Peyer's patch (tissue), 4 donors: Measurements from ENCODE around the gene LIMS2. TPM values are rescaled to one million over a fixed set of nuclear protein-coding genes. Genes with fewer than 3 reads are reported as not detected.

ENCODE experiments used
- DNase-seq, 3 donors: peaks; one replicate each; pipeline ENCODE4 v3.0.0-alpha.2; 2017 to 2019
- H3K27ac ChIP-seq, 4 donors: fragments of 200-600 bp; sonication (generic); one replicate each; pipeline ENCODE4 v1.5.1; 2016 to 2019
- H3K27me3 ChIP-seq, 2 donors: fragments of 200-600 bp; sonication (generic); one replicate each; pipeline ENCODE4 v1.5.1; 2019
- H3K36me3 ChIP-seq, 3 donors: fragments of 200-600 bp; sonication (generic); one replicate each; pipeline ENCODE4 v1.5.1; 2016 to 2019
- H3K4me1 ChIP-seq, 4 donors: fragments of 200-600 bp; sonication (generic); one replicate each; pipeline ENCODE4 v1.5.1; 2016 to 2019
- H3K4me3 ChIP-seq, 4 donors: fragments of 200-600 bp; sonication (generic); 1 replicate in 3 of 4; 2 replicates in 1 of 4; pipeline ENCODE4 v1.5.1; 2016 to 2019; ENCODE audit warnings: mild to moderate bottlenecking in 1 of 4
- H3K9me3 ChIP-seq, 4 donors: fragments of 200-600 bp; sonication (generic); one replicate each; pipeline ENCODE4 v1.5.1; 2016 to 2019; ENCODE audit warnings: mild to moderate bottlenecking in 1 of 4
- CTCF ChIP-seq, 6 experiments: fragments of 450-650 bp in 4 of 6; fragments of 200-600 bp in 2 of 6; sonication (generic) in 1 of 6; IDR thresholded peaks; one replicate each; pipeline ENCODE4 v1.5.1; 2017 to 2019; ENCODE audit warnings: antibody characterized with exemption in 6 of 6, mild to moderate bottlenecking in 3 of 6, moderate library complexity in 1 of 6
- POLR2A ChIP-seq, 2 donors: fragments of 450-650 bp; IDR thresholded peaks; one replicate each; pipeline ENCODE4 v1.5.1; 2017; ENCODE audit warnings: antibody characterized with exemption in 2 of 2, mild to moderate bottlenecking in 2 of 2, moderate library complexity in 2 of 2
- total RNA-seq, 4 donors: library from RNA; depleted of rRNA; stranded (reverse); fragments of >200 nt; gene quantifications; one replicate each; pipeline ENCODE4 v1.1.0, GENCODE V29; 2016

Gene LIMS2
- total RNA-seq, 4 donors from 2014 or later = 7.7 to 95.7 (median 21.9) TPM

GRCh38 chr2:127589841-127590240, 85.5 kb downstream of the LIMS2 start:
- H3K27ac ChIP-seq = no peak overlapping the region
- H3K36me3 ChIP-seq = peaks cover 0 to 59% (median 0%) of the 10 kb centered on the region in 3 donors
- no peak overlapping the region for H3K4me3 ChIP-seq
- H3K27me3 ChIP-seq = no peaks in the 10 kb centered on the region
- DNase-seq = peak in 2 of 3 donors; percentile 9 to 29
- H3K9me3 ChIP-seq = no peaks in the 10 kb centered on the region
- TF ChIP-seq CTCF (IDR thresholded peaks at IDR 0.05) (no peak), POLR2A (IDR thresholded peaks at IDR 0.05) (no peak)
- H3K4me1 ChIP-seq = no peaks in the 10 kb centered on the region

GRCh38 chr2:127589358-127589757, 86.0 kb downstream of the LIMS2 start:
- DNase-seq = peak in 2 of 3 donors; percentile 11 to 19
- peaks cover 0 to 64% (median 0%) of the 10 kb centered on the region in 3 donors for H3K36me3 ChIP-seq
- TF ChIP-seq POLR2A (IDR thresholded peaks at IDR 0.05) (no peak), CTCF (IDR thresholded peaks at IDR 0.05) (no peak)
- H3K4me1 ChIP-seq = no peaks in the 10 kb centered on the region
- H3K27ac ChIP-seq = no peak overlapping the region
- no peak overlapping the region for H3K4me3 ChIP-seq
- no peaks in the 10 kb centered on the region for H3K27me3 ChIP-seq
- no peaks in the 10 kb centered on the region for H3K9me3 ChIP-seq

Other genes starting within 250 kb of the LIMS2 start
- 100 to 1,000 TPM in 1 of 4 donors, 10 to 100 TPM in 3; 39.6 to 189 (median 54.6) TPM for gene IWS1, start 149.0 kb downstream of the LIMS2 start, total RNA-seq
- 1,000 to 10,000 TPM in 1 of 4 donors, 100 to 1,000 TPM in 3; 214 to 1,039 (median 594) TPM for gene MYO7B, start 139.8 kb downstream of the LIMS2 start, total RNA-seq
- not detected for gene GPR17, start 29.4 kb downstream of the LIMS2 start, total RNA-seq
- gene SFT2D3, start 26.0 kb upstream of the LIMS2 start, total RNA-seq = 10 to 100 TPM in 1 of 4 donors, 1 to 10 TPM in 3; 5.8 to 12.4 (median 8.8) TPM
- 10 to 100 TPM; 41.3 to 51.6 (median 45.1) TPM for gene WDR33, start 135.6 kb upstream of the LIMS2 start, total RNA-seq
- 10 to 100 TPM in 2 of 4 donors, 1 to 10 TPM in 2; 8.8 to 10.7 (median 9.8) TPM for gene POLR2D, start 182.6 kb upstream of the LIMS2 start, total RNA-seq
- gene AMMECR1L, start 210.4 kb upstream of the LIMS2 start, total RNA-seq = 10 to 100 TPM; 11.6 to 16.1 (median 13.9) TPM